Panc1 (cell line): Measurements from ENCODE around the gene CABP2. TPM values are rescaled to one million over a fixed set of nuclear protein-coding genes. Genes with fewer than 3 reads are reported as not detected.

Source experiments
- ATAC-seq: fragments of 200-7000 bp; cut with Tn5 transposase; 2 replicates; pipeline ENCODE4 v1.9.1; 2020; ENCODE audit warnings: mild to moderate bottlenecking, moderate library complexity
- BruUV-seq: library from RNA; stranded (reverse); fragments of 400-500 nt; replicated peaks from 2 replicates; lab custom pipeline; 2021; lab: Mats Ljungman, UMichigan
- CTCF ChIA-PET: fragments of 300-600 bp; sonication (Branson Sonifier 250); formaldehyde crosslinking; loops from one replicate; lab custom pipeline; 2022; ENCODE audit warnings: antibody characterized with exemption; lab: Charles Lee
- POLR2A ChIA-PET: fragments of 300-600 bp; sonication (Branson Sonifier 250); formaldehyde crosslinking; loops from one replicate; lab custom pipeline; 2022; ENCODE audit warnings: antibody characterized with exemption; lab: Charles Lee
- DNase-seq: peaks from one replicate; pipeline ENCODE4 v3.0.0-alpha.2; 2010; ENCODE audit warnings: low read depth, low spot score
- H3K27ac ChIP-seq: 2 replicates; pipeline ENCODE4 v1.5.1; 2011; ENCODE audit warnings: mild to moderate bottlenecking, low read length, inconsistent platforms
- H3K27me3 ChIP-seq: fragments of 200-500 bp; sonication (Bioruptor generic); 2 replicates; pipeline ENCODE4 v1.6.0; 2014; ENCODE audit warnings: low read length, inconsistent platforms; ENCODE audit not compliant: control insufficient read depth, insufficient read depth
- H3K36me3 ChIP-seq: fragments of 200-500 bp; sonication (Bioruptor generic); 2 replicates; pipeline ENCODE4 v1.5.1; 2014; ENCODE audit warnings: inconsistent platforms, mild to moderate bottlenecking, low read length, moderate library complexity; ENCODE audit not compliant: control insufficient read depth, insufficient read depth
- H3K4me1 ChIP-seq: 2 replicates; pipeline ENCODE4 v1.5.1; 2011; ENCODE audit warnings: inconsistent platforms, mild to moderate bottlenecking, low read length, moderate library complexity; ENCODE audit not compliant: control insufficient read depth, insufficient read depth
- H3K4me3 ChIP-seq, 2 experiments: 2 replicates each; pipeline ENCODE4 v1.5.1; 2011 to 2012; ENCODE audit warnings: low read depth in 2 of 2, low read length in 2 of 2, mild to moderate bottlenecking in 2 of 2, inconsistent platforms in 1 of 2, moderate library complexity in 1 of 2
- H3K9me3 ChIP-seq: fragments of 200-500 bp; sonication (Bioruptor generic); 2 replicates; pipeline ENCODE4 v1.5.1; 2014; ENCODE audit warnings: low read depth, mild to moderate bottlenecking, inconsistent platforms, low read length, moderate library complexity; ENCODE audit not compliant: control insufficient read depth, insufficient read depth
- CTCF ChIP-seq: fragments of 450-650 bp; IDR thresholded peaks from 2 replicates; pipeline ENCODE4 v1.5.1; 2017; ENCODE audit warnings: mild to moderate bottlenecking
- POLR2AphosphoS5 ChIP-seq: IDR thresholded peaks from 2 replicates; pipeline ENCODE4 v1.6.1; 2012; ENCODE audit warnings: mild to moderate bottlenecking, low read depth, low read length, moderate library complexity
- REST ChIP-seq, 2 experiments: IDR thresholded peaks; 2 replicates each; pipeline ENCODE4 v1.6.1; 2011 to 2012; ENCODE audit warnings: low read depth in 2 of 2, control low read depth in 1 of 2, low read length in 1 of 2, mild to moderate bottlenecking in 1 of 2, moderate library complexity in 1 of 2; ENCODE audit not compliant: insufficient read depth in 1 of 2
- SIN3A ChIP-seq: IDR thresholded peaks from 2 replicates; pipeline ENCODE4 v1.6.1; 2012; ENCODE audit warnings: low read depth, mild to moderate bottlenecking, low read length, moderate library complexity, borderline replicate concordance; ENCODE audit not compliant: insufficient read depth
- TCF7L2 ChIP-seq: IDR thresholded peaks from 2 replicates; pipeline ENCODE4 v1.6.1; 2011; ENCODE audit warnings: mild to moderate bottlenecking, low read depth, low read length, inconsistent platforms
- in situ Hi-C: cut with HindIII; loops from 2 replicates; pipeline ENCODE4 v1.10.0; 2016; ENCODE audit warnings: low sequenced_read_pairs, low pct_unique_long_range_greater_than_20kb
- intact Hi-C: fragments of 100-400 bp; cut with micrococcal nuclease; formaldehyde crosslinking; loops from one replicate; pipeline ENCODE4 v1.10.0; 2022; ENCODE audit not compliant: unreplicated experiment
- total RNA-seq: library from RNA; stranded (reverse); gene quantifications from one replicate; pipeline ENCODE4 v1.2.1, GENCODE V29; 2021; ENCODE audit not compliant: unreplicated experiment

Gene CABP2
- total RNA-seq, 1 experiment from 2014 or later: not detected

- intact Hi-C loops (no loop called here), in situ Hi-C loops (no loop called here)
- ChIA-PET CTCF (interaction anchor here (0.7 kb wide), 1 partner anchor 445 kb away, joined by 7 read pairs; no protein-coding TSS in a partner anchor), POLR2A (interaction anchor here (0.7 kb wide), 2 partner anchors 176 to 666 kb away, joined by 4 to 10 read pairs; no protein-coding TSS in a partner anchor)
- no peak for TF ChIP-seq CTCF
- no peak for TF ChIP-seq REST (IDR thresholded peaks at IDR 0.05; ENCODE audit: insufficient read depth in 1 of 2, low read depth in 2 of 2, low read length in 1 of 2)
- TF ChIP-seq SIN3A: no peak
- no peak for TF ChIP-seq POLR2AphosphoS5
- no peak for TF ChIP-seq TCF7L2
- no TSS peak for BruUV-seq
- ATAC-seq (no peak), DNase-seq (no peak)
- peaks cover 3% of the 10 kb centered on the region; the same call in 1 of the 2 replicates for H3K4me1 ChIP-seq
- H3K9me3 ChIP-seq: no peaks in the 10 kb centered on the region
- no peaks in the 10 kb centered on the region for H3K27me3 ChIP-seq
- no peak overlapping the region for H3K4me3 ChIP-seq
- H3K27ac ChIP-seq: no peak overlapping the region
- no peaks in the 10 kb centered on the region for H3K36me3 ChIP-seq
These were observed 2.2 kb upstream of the CABP2 start for GRCh38 chr11:67525275-67525976.

GRCh38 chr11:67524480-67524808 lies 1.2 kb upstream of the CABP2 start:
- in situ Hi-C loops: no loop called here
- ATAC-seq (no peak), DNase-seq (no peak)
- Histone ChIP-seq H3K4me3 (no peak overlapping the region), H3K4me1 (peaks cover 3% of the 10 kb centered on the region; the same call in 1 of the 2 replicates), H3K9me3 (no peaks in the 10 kb centered on the region), H3K27me3 (no peaks in the 10 kb centered on the region), H3K36me3 (no peaks in the 10 kb centered on the region), H3K27ac (no peak overlapping the region)
- intact Hi-C loops: no loop called here
- TF ChIP-seq SIN3A (no peak), CTCF (no peak), TCF7L2 (no peak), REST (IDR thresholded peaks at IDR 0.05; ENCODE audit: insufficient read depth in 1 of 2, low read depth in 2 of 2, low read length in 1 of 2) (no peak), POLR2AphosphoS5 (no peak)
- BruUV-seq: no TSS peak
- ChIA-PET CTCF (no interaction called here), POLR2A (no interaction called here)
